ENCODE results near the gene NECAP2.
"Not testable (repeated sequence)": the region's sequence is repeated elsewhere in the genome, so short reads cannot be mapped to it uniquely, and the experiment has no call there.

- TF ChIP-seq, protein P1, sequence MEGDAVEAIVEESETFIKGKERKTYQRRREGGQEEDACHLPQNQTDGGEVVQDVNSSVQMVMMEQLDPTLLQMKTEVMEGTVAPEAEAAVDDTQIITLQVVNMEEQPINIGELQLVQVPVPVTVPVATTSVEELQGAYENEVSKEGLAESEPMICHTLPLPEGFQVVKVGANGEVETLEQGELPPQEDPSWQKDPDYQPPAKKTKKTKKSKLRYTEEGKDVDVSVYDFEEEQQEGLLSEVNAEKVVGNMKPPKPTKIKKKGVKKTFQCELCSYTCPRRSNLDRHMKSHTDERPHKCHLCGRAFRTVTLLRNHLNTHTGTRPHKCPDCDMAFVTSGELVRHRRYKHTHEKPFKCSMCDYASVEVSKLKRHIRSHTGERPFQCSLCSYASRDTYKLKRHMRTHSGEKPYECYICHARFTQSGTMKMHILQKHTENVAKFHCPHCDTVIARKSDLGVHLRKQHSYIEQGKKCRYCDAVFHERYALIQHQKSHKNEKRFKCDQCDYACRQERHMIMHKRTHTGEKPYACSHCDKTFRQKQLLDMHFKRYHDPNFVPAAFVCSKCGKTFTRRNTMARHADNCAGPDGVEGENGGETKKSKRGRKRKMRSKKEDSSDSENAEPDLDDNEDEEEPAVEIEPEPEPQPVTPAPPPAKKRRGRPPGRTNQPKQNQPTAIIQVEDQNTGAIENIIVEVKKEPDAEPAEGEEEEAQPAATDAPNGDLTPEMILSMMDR (IDR thresholded peaks at IDR 0.05), result not testable (repeated sequence)
- not testable (repeated sequence) for TF ChIP-seq POLR2A (IDR thresholded peaks at IDR 0.05)
Observed at GRCh38 chr1:16498047-16498446, 57.5 kb downstream of the NECAP2 start.
